ENCODE results near the gene EN2.

The EN2 gene

GRCh38 chr7:155453296-155454182 is 4.4 kb upstream of the EN2 start:
- TF ChIP-seq CTCF (IDR thresholded peaks at IDR 0.05; ENCODE audit: insufficient read depth, low read length) (no peak), GABPA (IDR thresholded peaks at IDR 0.05; ENCODE audit: low read depth) (no peak), POLR2AphosphoS5 (IDR thresholded peaks at IDR 0.05; ENCODE audit: low read depth) (no peak), SPI1 (IDR thresholded peaks at IDR 0.05; ENCODE audit: borderline replicate concordance, low read depth) (no peak), REST (IDR thresholded peaks at IDR 0.05; ENCODE audit: insufficient replicate concordance, low read depth) (no peak)
- peaks cover 89% of the 10 kb centered on the region for H3K27me3 ChIP-seq (ENCODE audit: insufficient read depth, poor library complexity, severe bottlenecking)
- no peak for DNase-seq (ENCODE audit: low read depth in 1 of 2, low spot score in 1 of 2)
- H3K27ac ChIP-seq (replicated peaks) = no peak overlapping the region
- H3K4me3 ChIP-seq (replicated peaks; ENCODE audit: insufficient read depth, low read length) = no peak overlapping the region

GRCh38 chr7:155454183-155455112 is 3.5 kb upstream of the EN2 start:
- Histone ChIP-seq H3K27me3 (ENCODE audit: insufficient read depth, poor library complexity, severe bottlenecking) (peaks cover 88% of the 10 kb centered on the region), H3K4me3 (replicated peaks; ENCODE audit: insufficient read depth, low read length) (no peak overlapping the region), H3K27ac (replicated peaks) (no peak overlapping the region)
- no peak for DNase-seq (ENCODE audit: low read depth in 1 of 2, low spot score in 1 of 2)
- TF ChIP-seq POLR2AphosphoS5 (IDR thresholded peaks at IDR 0.05; ENCODE audit: low read depth) = no peak
- no peak for TF ChIP-seq CTCF (IDR thresholded peaks at IDR 0.05; ENCODE audit: insufficient read depth, low read length)

GRCh38 chr7:155455132-155455693 is 2.7 kb upstream of the EN2 start:
- H3K27me3 ChIP-seq (ENCODE audit: insufficient read depth, poor library complexity, severe bottlenecking) = peaks cover 86% of the 10 kb centered on the region
- no peak overlapping the region for H3K4me3 ChIP-seq (replicated peaks; ENCODE audit: insufficient read depth, low read length)
- H3K27ac ChIP-seq (replicated peaks) = no peak overlapping the region
- DNase-seq (ENCODE audit: low read depth in 1 of 2, low spot score in 1 of 2) = no peak
- TF ChIP-seq REST (IDR thresholded peaks at IDR 0.05; ENCODE audit: insufficient replicate concordance, low read depth) = no peak
- TF ChIP-seq GABPA (IDR thresholded peaks at IDR 0.05; ENCODE audit: low read depth) = no peak
- TF ChIP-seq CTCF (IDR thresholded peaks at IDR 0.05; ENCODE audit: insufficient read depth, low read length) = no peak
- TF ChIP-seq POLR2AphosphoS5 (IDR thresholded peaks at IDR 0.05; ENCODE audit: low read depth) = no peak
- TF ChIP-seq SPI1 (IDR thresholded peaks at IDR 0.05; ENCODE audit: borderline replicate concordance, low read depth) = no peak
